Caco-2 (cell line): Measurements from ENCODE around the gene PIGB. TPM values are rescaled to one million over a fixed set of nuclear protein-coding genes. Genes with fewer than 3 reads are reported as not detected.

ENCODE experiments used
- BruUV-seq: library from RNA; stranded (reverse); fragments of 400-500 nt; replicated peaks from 2 replicates; lab custom pipeline; 2021; lab: Mats Ljungman, UMichigan
- CTCF ChIA-PET: fragments of 300-600 bp; sonication (Branson Sonifier 250); formaldehyde crosslinking; loops from one replicate; lab custom pipeline; 2022; ENCODE audit warnings: antibody characterized with exemption; lab: Charles Lee
- POLR2A ChIA-PET: fragments of 300-600 bp; sonication (Branson Sonifier 250); formaldehyde crosslinking; loops from one replicate; lab custom pipeline; 2022; ENCODE audit warnings: antibody characterized with exemption; lab: Charles Lee
- DNase-seq, 2 experiments: peaks; one replicate each; pipeline versions ENCODE4 v3.0.0 to v3.0.0-alpha.2; 2020 to 2022
- H3K27me3 ChIP-seq: replicated peaks from 2 replicates; pipeline ENCODE4 v1.6.0; 2011; ENCODE audit warnings: low read length; ENCODE audit not compliant: control insufficient read depth, insufficient read depth
- H3K36me3 ChIP-seq: 2 replicates; pipeline ENCODE4 v1.5.1; 2011; ENCODE audit warnings: low read length; ENCODE audit not compliant: control insufficient read depth, insufficient read depth
- H3K4me1 ChIP-seq: fragments of 250-450 bp; sonication (Bioruptor Pico); 2 replicates; pipeline ENCODE4 v1.5.1; 2020; ENCODE audit warnings: mild to moderate bottlenecking
- H3K4me3 ChIP-seq: 2 replicates; pipeline ENCODE4 v1.5.1; 2011; ENCODE audit warnings: low read depth, mild to moderate bottlenecking, control low read depth, low read length
- H3K9me3 ChIP-seq: fragments of 250-450 bp; sonication (Bioruptor Pico); 2 replicates; pipeline ENCODE4 v1.5.1; 2020; ENCODE audit warnings: mild to moderate bottlenecking, moderate library complexity
- H3K27ac Mint-ChIP-seq: one replicate; pipeline ENCODE4 v1.8.0; 2022; ENCODE audit warnings: mixed read lengths; ENCODE audit not compliant: unreplicated experiment
- H3K27me3 Mint-ChIP-seq: one replicate; pipeline ENCODE4 v1.8.0; 2022; ENCODE audit warnings: mixed read lengths; ENCODE audit not compliant: insufficient read depth, unreplicated experiment
- H3K36me3 Mint-ChIP-seq: one replicate; pipeline ENCODE4 v1.8.0; 2022; ENCODE audit warnings: mild to moderate bottlenecking, mixed read lengths; ENCODE audit not compliant: insufficient read depth, unreplicated experiment
- H3K4me1 Mint-ChIP-seq: one replicate; pipeline ENCODE4 v1.8.0; 2022; ENCODE audit warnings: low read depth, mixed read lengths; ENCODE audit not compliant: unreplicated experiment
- H3K4me3 Mint-ChIP-seq: one replicate; pipeline ENCODE4 v1.8.0; 2022; ENCODE audit warnings: mild to moderate bottlenecking, moderate library complexity, mixed read lengths; ENCODE audit not compliant: unreplicated experiment
- H3K9me3 Mint-ChIP-seq: one replicate; pipeline ENCODE4 v1.8.0; 2022; ENCODE audit warnings: mixed read lengths; ENCODE audit not compliant: unreplicated experiment
- CTCF ChIP-seq, 2 experiments: fragments of 200-600 bp in 1 of 2; IDR thresholded peaks; 1 replicate in 1 of 2; 2 replicates in 1 of 2; pipeline versions ENCODE4 v1.5.1 to v1.8.0; 2011 to 2022; ENCODE audit warnings: antibody characterized with exemption in 1 of 2, control low read depth in 1 of 2, inconsistent platforms in 1 of 2, low read depth in 1 of 2, low read length in 1 of 2, mild to moderate bottlenecking in 1 of 2, moderate library complexity in 1 of 2; ENCODE audit not compliant: insufficient read depth in 1 of 2, severe bottlenecking in 1 of 2, unreplicated experiment in 1 of 2
- intact Hi-C: fragments of 100-400 bp; cut with micrococcal nuclease; formaldehyde crosslinking; loops from one replicate; pipeline ENCODE4 v1.10.0; 2022; ENCODE audit not compliant: unreplicated experiment
- total RNA-seq: library from RNA; stranded (reverse); gene quantifications from 2 replicates; pipeline ENCODE4 v1.2.3, GENCODE V29; 2022

PIGB gene
- total RNA-seq, 1 experiment from 2014 or later = 15.5 TPM

- peaks cover 43% of the 10 kb centered on the region for H3K4me1 Mint-ChIP-seq
- BruUV-seq = no TSS peak
- Histone ChIP-seq H3K36me3 (no peaks in the 10 kb centered on the region), H3K4me1 (peaks cover 58% of the 10 kb centered on the region), H3K27me3 (no peaks in the 10 kb centered on the region), H3K4me3 (no peak overlapping the region), H3K9me3 (no peaks in the 10 kb centered on the region)
- ChIA-PET POLR2A (interaction anchor here (0.7 to 1.1 kb wide), 2 partner anchors 39 to 50 kb away, joined by 3 to 4 read pairs; partner anchors contain the start of genes CCPG1, PIERCE2, PIGB and PIGBOS1), CTCF (interaction anchor here (1.0 to 2.2 kb wide), 6 partner anchors 36 to 81 kb away, joined by 3 to 13 read pairs (median 6); partner anchors contain the start of genes CCPG1, PIERCE2, PIGB and PIGBOS1)
- H3K4me3 Mint-ChIP-seq = peak overlapping the region; percentile 32
- no peaks in the 10 kb centered on the region for H3K27me3 Mint-ChIP-seq
- H3K9me3 Mint-ChIP-seq = no peaks in the 10 kb centered on the region
- peaks cover 20% of the 10 kb centered on the region for H3K36me3 Mint-ChIP-seq
- no peak for TF ChIP-seq CTCF (IDR thresholded peaks at IDR 0.05; ENCODE audit: insufficient read depth in 1 of 2, low read depth in 1 of 2, low read length in 1 of 2, severe bottlenecking in 1 of 2, unreplicated experiment in 1 of 2)
- peak; percentile 71 to 73 for DNase-seq
- intact Hi-C loops = loop anchor here (2.0 kb wide), 1 partner anchor 50 kb away; the partner anchor contains the start of genes CCPG1 and PIERCE2
- H3K27ac Mint-ChIP-seq = peak overlapping the region; percentile 56
Measured at GRCh38 chr15:55358471-55358870, 39.4 kb downstream of the PIGB start.

- DNase-seq = no peak
- H3K36me3 Mint-ChIP-seq = peaks cover 20% of the 10 kb centered on the region
- H3K4me1 ChIP-seq = peaks cover 64% of the 10 kb centered on the region
- H3K27me3 ChIP-seq = no peaks in the 10 kb centered on the region
- H3K9me3 ChIP-seq = no peaks in the 10 kb centered on the region
- intact Hi-C loops = loop anchor here (5.0 kb wide), 1 partner anchor 1528 kb away; no protein-coding TSS in a partner anchor
- POLR2A ChIA-PET = no interaction called here
- no peaks in the 10 kb centered on the region for H3K27me3 Mint-ChIP-seq
- H3K4me1 Mint-ChIP-seq = peaks cover 43% of the 10 kb centered on the region
- H3K4me3 ChIP-seq = no peak overlapping the region
- CTCF ChIA-PET = interaction anchor here (2.2 kb wide), 1 partner anchor 80 kb away, joined by 7 read pairs; no protein-coding TSS in a partner anchor
- H3K27ac Mint-ChIP-seq = peak overlapping the region; percentile 24
- no peak for TF ChIP-seq CTCF (IDR thresholded peaks at IDR 0.05; ENCODE audit: insufficient read depth in 1 of 2, low read depth in 1 of 2, low read length in 1 of 2, severe bottlenecking in 1 of 2, unreplicated experiment in 1 of 2)
- BruUV-seq = no TSS peak
- no peak overlapping the region for H3K4me3 Mint-ChIP-seq
- no peaks in the 10 kb centered on the region for H3K36me3 ChIP-seq
- no peaks in the 10 kb centered on the region for H3K9me3 Mint-ChIP-seq
Measured at GRCh38 chr15:55360256-55360655, 41.2 kb downstream of the PIGB start.

GRCh38 chr15:55361048-55361447 is 42.0 kb downstream of the PIGB start:
- no peak overlapping the region for H3K4me3 Mint-ChIP-seq

More at GRCh38 chr15:55361048-55361447, 42.0 kb downstream of the PIGB start:
- intact Hi-C loops = loop anchor here (5.0 kb wide), 1 partner anchor 1529 kb away; no protein-coding TSS in a partner anchor
- no peak for DNase-seq
- H3K36me3 Mint-ChIP-seq = peaks cover 20% of the 10 kb centered on the region
- CTCF ChIA-PET = no interaction called here
- H3K4me1 Mint-ChIP-seq = peaks cover 43% of the 10 kb centered on the region
- no peak for TF ChIP-seq CTCF (IDR thresholded peaks at IDR 0.05; ENCODE audit: insufficient read depth in 1 of 2, low read depth in 1 of 2, low read length in 1 of 2, severe bottlenecking in 1 of 2, unreplicated experiment in 1 of 2)
- H3K9me3 Mint-ChIP-seq = no peaks in the 10 kb centered on the region
- H3K4me1 ChIP-seq = peaks cover 64% of the 10 kb centered on the region
- H3K9me3 ChIP-seq = no peaks in the 10 kb centered on the region
- H3K27me3 ChIP-seq = no peaks in the 10 kb centered on the region
- H3K36me3 ChIP-seq = no peaks in the 10 kb centered on the region
- no TSS peak for BruUV-seq
- POLR2A ChIA-PET = no interaction called here
- no peak overlapping the region for H3K4me3 ChIP-seq
- H3K27me3 Mint-ChIP-seq = no peaks in the 10 kb centered on the region
- no peak overlapping the region for H3K27ac Mint-ChIP-seq
